ENCODE results near the gene HTR7.
A peak's percentile ranks its signal among the peaks of the same experiment; 100 is the strongest.

Gene HTR7

DNA sequence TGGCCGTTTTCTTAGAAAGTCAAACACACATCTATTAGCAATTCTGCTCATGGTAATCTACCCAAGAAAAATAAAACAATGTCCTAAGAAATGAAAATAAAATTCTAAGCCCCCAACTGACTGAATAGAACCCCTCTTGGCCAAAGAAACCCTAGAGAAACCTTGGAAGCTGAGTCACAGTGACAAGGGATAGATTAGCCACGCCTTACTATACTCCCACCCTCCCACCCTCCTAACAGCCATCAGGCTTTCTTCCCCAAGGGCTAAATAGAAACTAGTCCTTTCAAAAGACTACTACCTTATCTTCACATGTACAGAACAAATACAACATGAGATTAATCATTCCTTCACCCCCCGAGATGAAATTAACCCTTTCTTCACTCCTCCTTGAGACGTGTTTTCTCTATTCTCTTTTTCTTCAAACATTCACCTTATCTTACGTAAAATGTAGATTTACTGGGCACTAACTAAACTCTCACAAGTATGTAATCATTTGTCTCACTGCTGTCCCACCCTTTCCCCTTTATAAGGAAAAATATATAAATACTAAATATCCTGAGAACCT, 57.5 kb downstream of the HTR7 start:
- DNase-seq = no peak

DNA sequence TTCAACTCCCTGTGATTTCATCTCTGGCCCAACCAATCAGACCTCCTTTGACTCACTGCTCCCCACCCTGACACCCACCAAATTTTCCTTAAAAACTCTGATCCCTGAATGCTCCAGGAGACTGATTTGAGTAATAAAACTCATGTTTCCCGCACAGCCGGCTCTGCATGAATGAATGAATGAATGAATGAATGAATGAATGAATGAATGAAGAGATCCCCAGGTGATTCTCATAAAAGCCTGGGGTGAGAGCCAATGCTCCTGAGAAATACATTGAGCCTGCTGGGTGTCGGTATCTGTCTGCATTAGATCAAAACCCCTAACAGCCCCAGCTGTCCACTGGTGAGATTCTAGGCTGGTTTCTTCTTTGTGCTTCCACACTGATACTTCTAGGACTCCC, 58.7 kb downstream of the HTR7 start:
- no peak for DNase-seq

DNA sequence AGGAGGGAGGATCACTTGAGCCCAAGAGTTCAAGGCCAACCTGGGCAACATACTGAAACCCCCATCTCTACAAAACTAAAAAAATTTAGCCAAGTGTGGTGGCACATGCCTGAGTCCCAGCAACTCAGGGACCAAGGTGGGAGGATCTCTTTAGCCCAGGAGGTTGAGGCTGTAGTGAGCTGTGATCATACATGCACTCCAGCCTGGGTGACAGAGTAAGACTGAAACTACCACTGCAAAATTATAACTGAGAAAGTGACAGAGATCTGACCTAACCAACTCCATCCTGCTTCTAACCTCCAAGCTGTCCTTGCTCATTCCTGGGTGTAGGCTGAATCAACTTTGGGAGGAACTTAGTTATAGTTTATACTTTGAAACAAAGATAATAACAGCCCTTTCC, 59.4 kb downstream of the HTR7 start:
- no peak for DNase-seq

DNA sequence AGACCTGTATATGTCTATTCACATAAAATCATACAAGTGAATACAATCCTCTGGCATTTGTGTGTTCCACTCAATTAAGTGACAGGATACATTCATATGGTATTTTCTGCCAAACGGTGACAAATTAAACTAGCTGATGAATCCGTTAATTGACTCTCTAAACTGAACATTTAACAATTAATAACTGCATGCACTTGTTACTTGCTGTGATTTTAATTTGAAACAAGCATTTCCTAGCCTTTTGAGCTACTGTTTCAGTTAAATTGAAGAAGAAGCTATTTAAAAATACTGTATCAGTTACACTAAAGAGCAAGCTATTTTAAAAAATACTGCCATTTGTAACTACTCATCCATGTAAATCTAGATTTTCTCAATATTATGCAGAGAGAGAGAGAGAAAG, 67.4 kb downstream of the HTR7 start:
- DNase-seq = no peak

DNA sequence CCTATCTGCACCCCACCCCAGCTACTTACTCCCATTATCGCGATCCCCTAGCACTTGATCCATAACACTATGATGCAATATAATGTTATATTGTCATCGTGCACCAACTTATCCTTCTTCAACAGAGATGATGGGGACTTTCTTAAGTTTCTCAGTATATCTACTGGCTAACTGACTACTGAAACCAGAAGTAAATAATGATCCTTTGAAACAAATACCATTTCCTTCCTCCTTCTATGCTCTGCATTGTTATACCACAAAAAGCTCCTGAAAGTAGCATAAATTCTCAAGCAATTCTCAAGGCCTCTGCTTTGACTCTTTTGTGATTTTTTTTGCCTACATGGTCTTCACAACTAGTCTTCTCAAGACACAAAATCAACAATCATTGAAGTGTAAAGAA, 68.9 kb downstream of the HTR7 start:
- no peak for DNase-seq

DNA sequence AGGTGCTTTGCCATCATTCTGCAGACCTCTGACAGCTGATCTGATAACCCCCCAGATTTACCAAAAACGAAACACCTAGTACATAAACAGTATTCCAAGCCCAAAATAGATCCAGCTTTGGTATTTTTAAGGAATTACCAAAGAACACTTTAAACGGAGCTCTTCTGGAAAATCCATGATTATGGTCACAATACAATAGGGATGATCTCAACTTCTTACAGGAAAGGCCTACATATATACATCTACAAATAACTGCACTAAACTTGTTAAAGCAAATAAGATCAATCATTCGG, 69.7 kb downstream of the HTR7 start:
- no peak for DNase-seq

DNA sequence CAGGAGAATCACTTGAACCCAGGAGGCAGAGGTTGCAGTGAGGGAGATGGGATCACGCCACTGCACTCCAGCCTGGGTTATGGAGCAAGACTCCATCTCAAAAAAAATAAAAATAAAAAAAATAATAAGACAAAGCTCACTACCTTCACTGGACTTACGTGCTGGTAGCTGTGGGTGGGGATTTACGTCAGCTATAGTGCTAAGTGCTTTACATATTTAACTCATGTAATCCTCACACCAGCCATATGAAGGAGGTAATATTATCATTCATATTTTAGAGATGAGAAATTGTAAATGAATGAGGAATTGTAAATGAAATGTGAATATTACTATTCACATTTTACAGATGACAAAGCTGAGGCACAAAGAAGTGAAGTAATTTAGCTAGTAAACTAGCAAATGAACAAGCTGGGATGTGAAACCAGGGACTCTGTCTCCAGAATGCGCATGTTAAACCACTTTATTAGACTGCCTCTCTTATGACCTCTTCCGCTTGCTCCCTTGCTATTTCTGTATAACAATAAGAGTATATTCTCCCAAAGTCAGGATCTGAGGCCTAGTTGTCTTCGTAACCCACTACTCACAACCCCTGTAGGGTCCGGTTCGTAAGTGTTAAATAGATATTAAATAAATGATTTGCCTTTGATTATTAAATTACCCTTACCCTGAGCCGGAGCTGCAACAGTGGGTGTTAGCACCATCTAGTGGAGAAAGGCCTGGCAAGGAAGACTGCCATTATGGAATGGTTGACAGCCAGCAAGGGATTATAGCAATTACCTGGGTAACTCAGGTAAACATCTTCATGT, 70.2 kb downstream of the HTR7 start:
- DNase-seq = no peak

DNA sequence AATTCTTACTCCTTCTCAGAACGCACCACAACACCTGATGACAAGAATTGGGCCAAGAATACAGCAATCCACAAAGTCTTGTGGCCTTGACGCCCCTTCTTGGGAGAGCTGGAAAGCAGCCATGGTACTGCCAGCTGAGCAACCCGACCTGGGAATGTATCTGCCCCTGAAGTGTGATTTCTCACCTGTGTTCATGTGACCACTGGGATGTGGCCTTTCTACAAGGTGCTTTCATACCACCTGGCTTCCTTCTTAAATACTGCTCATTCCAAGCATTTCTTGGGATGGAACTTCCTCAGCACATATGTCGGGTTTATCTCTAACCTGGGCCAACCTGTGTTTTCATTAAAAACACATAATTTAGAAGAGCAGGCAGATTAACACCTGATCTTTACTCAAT, 72.1 kb downstream of the HTR7 start:
- DNase-seq = no peak

DNA sequence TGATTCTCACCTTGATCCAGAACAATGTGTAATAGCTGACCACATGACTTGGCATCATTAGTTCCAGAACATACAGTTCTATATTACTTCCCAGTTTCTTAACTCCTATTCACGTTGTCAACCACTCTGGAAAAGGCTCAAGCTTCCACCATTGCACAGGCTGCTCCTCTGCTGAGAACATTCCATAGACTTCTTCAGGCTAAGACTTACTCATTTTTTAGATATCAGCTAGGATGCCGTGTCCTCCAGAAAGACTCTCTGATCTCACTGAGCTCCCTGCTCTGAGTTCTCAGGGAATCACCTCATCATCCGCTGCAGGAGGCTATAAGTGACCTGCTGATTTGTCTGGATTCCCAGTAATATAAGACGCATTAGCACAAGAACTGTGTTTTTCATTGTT, 73.1 kb downstream of the HTR7 start:
- no peak for DNase-seq

DNA sequence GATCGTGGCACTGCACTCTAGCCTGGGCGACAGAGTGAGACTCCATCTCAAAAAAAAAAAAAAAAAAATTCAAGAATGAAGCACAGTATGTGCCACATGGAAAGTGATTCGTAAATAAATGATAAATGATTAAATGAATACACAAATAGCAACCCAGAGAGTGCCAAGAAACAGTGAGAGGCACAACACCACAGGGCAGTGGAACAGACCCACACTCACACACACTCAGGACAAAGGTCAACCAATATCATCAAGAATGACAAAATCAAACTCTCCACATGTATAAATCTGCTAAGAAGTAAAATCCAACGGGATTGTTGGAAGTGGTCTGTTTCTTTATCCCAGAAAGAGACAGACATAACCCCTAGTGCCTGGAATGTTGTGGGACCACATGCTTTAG, 77.4 kb downstream of the HTR7 start:
- DNase-seq = no peak

DNA sequence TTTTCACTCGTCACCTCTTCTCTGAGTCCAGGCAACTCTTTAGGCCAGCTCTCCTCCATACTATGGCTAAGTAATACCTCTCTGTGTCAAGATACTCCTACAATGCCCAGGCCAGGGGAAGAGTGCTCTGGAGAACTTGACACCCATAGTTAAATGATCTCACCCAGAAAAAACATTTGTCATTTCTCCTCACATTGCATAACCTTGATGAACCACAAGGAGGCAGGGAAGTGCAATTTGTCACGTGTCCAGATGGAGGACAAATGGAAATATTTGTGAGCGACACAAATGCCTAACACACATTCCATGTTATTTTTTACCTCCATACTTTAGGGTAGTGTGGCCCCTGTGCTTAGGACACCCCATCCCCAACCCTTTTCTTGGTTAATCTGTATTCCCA, 78.3 kb downstream of the HTR7 start:
- DNase-seq = no peak

DNA sequence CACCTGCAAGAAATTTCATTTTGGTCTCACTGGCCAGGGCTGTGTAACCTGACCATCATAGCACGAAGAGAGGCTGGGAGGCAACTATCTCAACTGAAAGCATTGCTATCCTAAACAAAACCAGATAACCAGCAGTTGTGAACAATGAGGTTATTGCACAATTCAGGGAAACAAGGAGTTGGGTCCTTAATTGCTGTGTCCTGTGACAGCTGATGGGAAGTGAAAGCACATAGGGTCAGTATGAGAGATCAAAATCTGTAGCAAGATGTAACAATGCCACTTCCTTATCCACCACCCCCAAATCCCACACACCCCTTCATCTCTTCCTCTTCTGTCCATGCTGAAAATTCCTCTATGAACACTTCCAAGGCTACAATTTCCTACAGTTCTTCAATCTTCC, 80.2 kb downstream of the HTR7 start:
- no peak for DNase-seq

DNA sequence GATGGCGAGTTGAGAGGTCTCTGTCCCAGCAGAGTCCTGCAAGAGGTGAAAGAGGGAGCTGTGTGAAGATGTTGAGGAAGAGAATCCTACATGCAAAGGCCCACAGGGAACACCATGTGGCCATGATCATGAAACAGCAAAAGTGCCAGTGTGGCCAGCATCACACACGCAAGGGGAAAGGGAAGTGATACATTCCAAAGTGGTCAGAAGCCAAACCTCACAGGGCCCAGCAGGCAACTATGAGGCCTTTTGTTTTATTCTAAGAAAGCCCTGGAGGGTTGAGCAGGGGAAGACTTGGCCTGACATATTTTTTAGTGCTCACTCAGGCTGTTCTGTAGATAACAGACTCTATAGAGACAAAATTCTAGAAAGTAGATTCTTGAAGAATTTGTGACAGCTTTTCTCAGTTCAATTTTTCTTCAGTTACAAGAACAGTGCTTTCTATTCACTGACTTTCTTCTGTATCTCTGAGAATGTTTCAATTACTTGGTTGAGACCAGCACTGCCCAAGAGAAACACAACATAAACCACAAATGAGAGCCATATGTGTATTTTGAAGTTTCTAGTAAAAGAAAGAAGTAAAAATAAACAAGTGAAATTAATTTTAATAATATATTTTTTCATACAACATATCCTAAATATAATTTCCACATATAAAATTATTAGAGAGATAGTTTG, 82.3 kb downstream of the HTR7 start:
- no peak for DNase-seq

DNA sequence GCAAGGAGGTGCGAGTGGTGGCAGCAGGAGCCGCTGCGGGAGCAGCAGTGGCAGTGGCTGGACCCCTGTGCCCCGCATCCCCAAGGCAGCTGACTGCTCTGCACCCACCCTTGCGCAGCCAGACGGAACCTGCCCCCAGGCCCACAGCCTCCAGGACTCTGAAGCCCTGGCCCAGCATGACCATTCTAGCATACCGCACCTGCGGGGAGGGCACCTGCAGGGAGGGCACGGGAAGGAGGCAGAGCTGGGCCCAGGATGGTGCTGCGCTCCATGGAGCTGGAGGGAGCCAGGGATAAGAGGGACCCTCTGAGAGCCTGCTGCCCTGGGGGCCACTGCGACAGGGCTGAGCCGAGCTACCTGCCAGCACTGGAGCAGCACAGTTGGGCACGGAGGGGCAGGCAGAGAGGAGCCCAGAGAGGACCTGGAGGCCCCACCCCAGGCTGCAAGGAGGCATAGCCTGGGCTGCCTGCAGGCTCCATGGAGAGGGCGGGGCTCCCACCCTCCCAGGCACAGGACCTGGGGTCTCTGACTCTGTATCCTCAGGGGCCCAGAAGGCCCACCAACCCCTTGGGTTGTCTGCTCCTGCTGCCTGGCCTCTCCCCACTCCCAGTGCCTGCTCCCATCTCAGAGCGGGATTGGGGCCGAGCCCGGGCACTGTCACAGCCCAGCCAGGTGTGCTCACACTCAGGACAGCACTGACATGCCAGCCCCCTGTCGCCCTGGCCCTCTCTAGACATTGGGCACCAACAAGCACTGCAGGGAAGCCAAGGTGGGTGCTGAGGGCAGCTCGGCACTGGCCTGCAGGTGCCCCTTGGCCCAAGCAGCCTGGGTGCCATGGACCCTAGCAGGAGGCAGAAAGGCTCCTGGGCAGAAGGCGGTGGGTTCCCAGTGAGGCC, 87.6 kb downstream of the HTR7 start:
- no peak for DNase-seq

DNA sequence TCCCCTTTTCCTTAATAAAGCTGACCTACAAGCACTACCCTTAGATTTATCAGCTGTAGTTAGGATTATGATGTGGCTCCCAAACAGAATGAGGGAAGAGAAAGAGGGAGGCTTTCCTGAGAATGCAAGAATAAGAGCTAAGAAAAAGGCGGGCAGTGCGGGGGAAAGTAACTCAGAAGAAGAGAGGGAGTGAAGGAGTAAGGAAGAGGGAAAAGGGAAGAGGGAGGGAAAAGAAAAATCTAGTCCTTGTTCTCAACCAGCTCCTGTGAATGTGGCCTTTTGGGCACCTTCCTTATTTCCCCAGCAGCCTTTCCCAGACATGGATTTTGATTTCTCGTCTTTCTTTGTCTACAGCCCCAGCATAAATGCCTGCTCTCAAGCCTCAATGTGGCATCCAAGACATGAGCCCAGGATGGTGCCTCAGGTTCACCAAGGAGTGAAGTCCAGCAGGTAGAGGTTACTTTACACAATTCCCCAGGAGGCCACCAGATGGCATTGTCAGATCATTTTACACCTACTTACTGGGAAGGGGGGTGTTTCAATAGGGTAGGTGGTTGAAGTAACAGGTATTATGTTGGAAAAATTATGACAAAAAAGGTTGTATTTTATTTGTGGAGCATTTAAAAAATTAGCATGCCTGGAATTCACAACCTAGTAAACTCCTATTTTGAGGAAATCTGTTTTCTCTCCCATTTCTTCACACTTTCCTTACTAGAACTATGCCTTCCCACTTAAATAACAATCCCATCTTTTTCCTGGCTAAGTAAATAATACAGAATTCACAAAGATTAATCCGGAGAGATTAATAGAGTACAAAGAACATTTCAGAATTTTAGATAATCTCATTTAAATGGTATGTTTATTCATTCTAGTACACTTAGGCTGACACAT, 106.5 kb downstream of the HTR7 start:
- DNase-seq = peak; percentile 0

DNA sequence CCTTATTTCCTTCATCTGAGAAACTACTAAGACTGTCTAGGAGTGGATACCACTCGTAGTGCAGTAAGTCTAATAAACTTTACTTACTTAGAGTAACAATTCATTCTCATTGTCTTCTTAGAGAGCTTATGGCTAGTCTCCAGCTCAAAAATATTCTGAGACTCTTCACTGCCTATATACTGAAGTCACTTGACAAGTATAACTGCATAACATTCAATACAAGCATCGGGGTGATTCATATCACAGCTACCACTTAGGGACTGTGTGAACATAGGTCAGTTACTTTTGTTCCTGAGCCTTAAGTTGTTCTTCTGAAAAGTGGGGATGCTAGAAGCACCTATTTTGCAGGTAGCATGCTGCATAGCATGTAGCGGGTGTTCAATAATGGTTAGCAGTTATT, 111.0 kb downstream of the HTR7 start:
- DNase-seq = no peak

DNA sequence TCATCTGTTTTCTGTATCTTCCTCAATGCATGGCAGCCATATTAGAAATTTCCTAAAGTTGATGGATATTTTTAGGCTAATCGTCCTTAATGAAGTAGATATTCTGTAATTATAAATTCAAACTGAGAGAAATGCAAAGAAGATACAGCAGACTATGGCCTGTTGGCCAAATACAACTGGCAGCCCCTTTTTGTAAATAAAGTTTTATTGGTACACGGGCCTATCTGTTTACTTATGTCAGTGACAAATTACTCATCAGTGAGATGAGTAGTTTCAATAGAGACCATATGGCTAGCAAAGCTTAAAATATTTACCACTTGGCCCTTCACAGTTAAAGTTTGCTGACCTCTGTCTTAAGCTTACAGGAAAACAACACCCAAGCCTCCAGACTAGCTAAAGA, 112.3 kb downstream of the HTR7 start:
- no peak for DNase-seq

DNA sequence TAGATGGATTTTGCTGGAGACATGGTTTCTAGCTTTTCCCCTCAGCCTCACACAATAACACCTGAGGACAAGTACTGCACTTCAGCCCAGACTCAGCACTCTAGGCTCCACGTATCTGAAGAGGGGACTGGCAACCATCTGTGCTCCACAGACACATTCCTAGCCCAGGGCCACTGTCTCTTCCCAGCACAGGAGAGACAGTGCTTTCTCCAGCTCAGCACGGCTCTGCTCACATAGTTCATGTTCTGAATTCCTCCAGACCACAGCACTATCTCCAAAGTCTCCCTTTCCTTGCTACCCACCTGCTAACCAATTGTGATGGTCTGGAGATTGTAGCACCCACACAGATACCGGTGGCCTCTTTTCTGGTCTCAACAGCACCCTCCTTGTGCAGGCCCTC, 114.5 kb downstream of the HTR7 start:
- no peak for DNase-seq

DNA sequence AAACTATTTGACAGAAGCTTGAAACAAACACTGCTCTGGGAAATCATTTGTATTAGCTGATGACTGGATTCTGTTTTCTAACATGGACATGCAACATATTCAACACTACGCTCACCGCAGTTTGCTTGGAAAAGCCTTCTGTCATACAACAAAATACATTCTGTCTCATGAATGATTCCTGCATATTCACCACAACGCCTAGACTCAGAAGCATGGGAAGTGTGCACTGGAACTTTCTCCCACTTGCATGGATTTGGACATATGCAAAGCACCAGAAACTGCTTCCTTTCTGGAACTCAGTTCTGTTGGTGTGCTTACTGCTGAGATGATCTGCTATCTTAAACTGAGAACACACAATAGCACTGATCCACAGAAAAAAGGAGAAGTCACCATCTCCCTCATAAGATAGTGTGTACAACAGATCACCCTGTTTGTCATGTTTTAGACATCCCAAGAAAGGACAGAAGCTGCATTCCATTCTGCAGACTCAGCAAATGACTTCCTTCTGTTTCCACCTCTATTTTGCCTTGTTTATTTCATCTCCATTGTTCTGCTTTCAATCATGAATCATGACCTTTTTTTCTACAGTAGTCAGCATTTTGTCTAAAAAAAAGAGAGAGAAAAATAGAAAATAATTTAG, 115.8 kb downstream of the HTR7 start:
- no peak for DNase-seq

DNA sequence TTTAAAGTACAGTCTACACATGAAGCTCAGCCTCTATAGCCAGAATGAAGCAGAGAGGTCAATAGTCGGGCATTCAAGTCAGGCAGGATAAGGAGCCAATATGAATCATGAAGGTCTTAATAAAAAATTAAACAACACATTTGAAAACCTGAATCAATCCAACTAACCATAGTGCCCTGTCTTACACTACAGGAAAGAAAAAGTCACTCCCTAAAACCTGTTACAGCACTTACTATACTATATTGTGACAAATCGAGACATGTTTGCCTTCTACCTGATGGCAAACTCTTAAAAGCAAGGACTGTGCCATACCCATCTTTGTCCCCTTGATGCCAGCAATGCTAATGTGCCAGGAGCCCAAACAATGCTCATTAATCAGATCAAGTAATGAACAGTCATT, 117.6 kb downstream of the HTR7 start:
- DNase-seq = no peak

DNA sequence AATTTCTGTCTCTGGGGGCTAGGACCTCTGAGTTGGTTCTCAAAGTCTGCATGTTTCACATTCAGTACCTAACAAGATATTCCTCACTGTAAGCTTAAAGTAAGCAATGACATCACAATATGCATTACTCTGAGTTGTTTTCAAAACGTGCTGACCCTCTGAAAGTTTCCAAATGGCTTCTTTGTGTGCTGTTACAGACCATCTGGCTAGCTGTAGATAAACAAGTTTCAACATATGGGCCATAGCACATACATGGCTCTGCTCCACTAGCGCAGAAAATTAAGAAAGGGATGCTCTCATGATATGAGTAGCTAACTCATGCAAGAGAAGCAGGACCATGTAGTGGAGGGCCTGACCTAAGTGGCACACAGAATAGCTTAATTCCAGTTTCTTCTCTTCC, 119.0 kb downstream of the HTR7 start:
- DNase-seq = no peak

DNA sequence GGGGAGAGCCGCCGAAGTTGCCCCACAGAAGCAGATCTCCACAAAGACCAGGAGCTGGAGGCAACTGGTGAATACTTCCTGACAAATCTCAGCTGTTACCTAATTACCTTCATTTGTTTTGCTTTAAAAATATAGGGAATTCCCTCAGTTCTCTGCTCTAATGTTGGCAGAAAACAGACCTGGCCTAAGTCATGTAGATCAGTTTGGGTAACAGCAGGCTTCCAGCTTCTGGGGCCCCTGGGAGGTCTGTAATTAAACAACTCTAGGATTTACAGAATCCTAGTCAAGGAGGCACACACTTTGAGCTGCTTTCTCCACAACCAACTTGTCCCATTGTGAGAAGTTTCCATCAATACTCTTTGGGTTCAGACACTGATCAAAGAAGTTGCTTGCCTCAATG, 123.4 kb downstream of the HTR7 start:
- no peak for DNase-seq
